C4-2B (cell line): ENCODE results near the gene CDH18.

ENCODE experiments used
- ZFX ChIP-seq: fragments of 450-650 bp; IDR thresholded peaks from 2 replicates; pipeline ENCODE4 v1.6.1; 2017
- TF ChIP-seq, protein P1 (sequence below): fragments of 450-650 bp; conservative IDR thresholded peaks from 2 replicates; pipeline ENCODE4 v1.5.1; 2017; ENCODE audit warnings: mild to moderate bottlenecking

DNA sequence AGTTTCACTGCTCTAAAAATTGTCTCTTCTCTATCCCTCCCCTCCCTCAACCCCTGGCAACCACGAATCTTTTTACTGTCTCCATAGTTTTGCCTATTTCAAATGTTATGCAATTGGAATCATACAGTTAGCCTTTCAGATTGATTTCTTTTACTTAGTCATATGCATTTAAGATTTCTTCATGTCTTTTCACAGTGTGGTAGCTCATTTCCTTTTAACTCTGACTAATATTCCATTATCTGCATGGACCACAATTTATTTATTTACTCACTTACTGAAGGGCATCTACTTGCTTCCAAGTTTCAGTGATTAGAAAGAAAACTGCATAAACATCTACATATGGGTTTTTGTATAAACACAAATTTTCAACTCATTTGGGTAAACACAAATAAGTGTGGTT, 372.3 kb downstream of the CDH18 start:
- TF ChIP-seq, protein P1, sequence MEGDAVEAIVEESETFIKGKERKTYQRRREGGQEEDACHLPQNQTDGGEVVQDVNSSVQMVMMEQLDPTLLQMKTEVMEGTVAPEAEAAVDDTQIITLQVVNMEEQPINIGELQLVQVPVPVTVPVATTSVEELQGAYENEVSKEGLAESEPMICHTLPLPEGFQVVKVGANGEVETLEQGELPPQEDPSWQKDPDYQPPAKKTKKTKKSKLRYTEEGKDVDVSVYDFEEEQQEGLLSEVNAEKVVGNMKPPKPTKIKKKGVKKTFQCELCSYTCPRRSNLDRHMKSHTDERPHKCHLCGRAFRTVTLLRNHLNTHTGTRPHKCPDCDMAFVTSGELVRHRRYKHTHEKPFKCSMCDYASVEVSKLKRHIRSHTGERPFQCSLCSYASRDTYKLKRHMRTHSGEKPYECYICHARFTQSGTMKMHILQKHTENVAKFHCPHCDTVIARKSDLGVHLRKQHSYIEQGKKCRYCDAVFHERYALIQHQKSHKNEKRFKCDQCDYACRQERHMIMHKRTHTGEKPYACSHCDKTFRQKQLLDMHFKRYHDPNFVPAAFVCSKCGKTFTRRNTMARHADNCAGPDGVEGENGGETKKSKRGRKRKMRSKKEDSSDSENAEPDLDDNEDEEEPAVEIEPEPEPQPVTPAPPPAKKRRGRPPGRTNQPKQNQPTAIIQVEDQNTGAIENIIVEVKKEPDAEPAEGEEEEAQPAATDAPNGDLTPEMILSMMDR, result no peak
- TF ChIP-seq ZFX, result no peak
